K562 (cell line): ENCODE measurements around the gene ABHD16B. TPM values are rescaled to one million over a fixed set of nuclear protein-coding genes. Genes with fewer than 3 reads are reported as not detected.

Experiments
- ATAC-seq: fragments of 200-7000 bp; cut with Tn5 transposase; 3 replicates; pipeline ENCODE4 v1.9.1; 2020; ENCODE audit warnings: moderate library complexity
- BruUV-seq: library from RNA; stranded (reverse); fragments of 400-500 nt; replicated peaks from 2 replicates; lab custom pipeline; 2021; lab: Mats Ljungman, UMichigan
- CTCF ChIA-PET: fragments of 300-600 bp; formaldehyde crosslinking; extraction: SDS; loops from one replicate; lab custom pipeline; 2021; ENCODE audit warnings: low intra/inter-chr PET ratio; lab: Yijun Ruan, JAX
- POLR2A ChIA-PET: fragments of 300-600, 350-650 bp; sonication (Branson Sonifier 250); formaldehyde crosslinking; extraction: SDS; loops from one replicate; lab custom pipeline; 2021; ENCODE audit warnings: antibody characterized with exemption, inconsistent platforms; lab: Yijun Ruan, JAX
- DNase-seq, 4 experiments: peaks; one replicate each; pipeline versions ENCODE4 v3.0.0 to v3.0.0-alpha.2; 2011 to 2018; ENCODE audit warnings: low spot score in 3 of 4, mixed read lengths in 3 of 4; ENCODE audit errors: extremely low read depth in 1 of 4
- FAIRE-seq: peaks from 2 replicates; lab custom pipeline; 2011; peaks lifted over from hg19 to GRCh38; lab: Jason Lieb, UNC
- H2AFZ ChIP-seq: 2 replicates; pipeline ENCODE4 v1.6.0; 2011; ENCODE audit warnings: low read depth, low read length, control low read depth, inconsistent platforms
- H3K27ac ChIP-seq: fragments of 200-600 bp; 3 replicates; pipeline ENCODE4 v1.8.0; 2011; ENCODE audit warnings: low read depth, mild to moderate bottlenecking, control low read depth, inconsistent platforms, low read length, moderate library complexity, mixed read lengths; ENCODE audit errors: extremely low read depth
- H3K27me3 ChIP-seq, 2 experiments: fragments of 300-600 bp in 1 of 2; 2 replicates in 1 of 2; 3 replicates in 1 of 2; pipeline versions ENCODE4 v1.6.0 to v1.8.0; 2011; ENCODE audit warnings: inconsistent platforms in 2 of 2, low read length in 2 of 2, mild to moderate bottlenecking in 1 of 2, mixed read lengths in 1 of 2, moderate library complexity in 1 of 2; ENCODE audit not compliant: control insufficient read depth in 2 of 2, insufficient read depth in 2 of 2
- H3K36me3 ChIP-seq: fragments of 300-600 bp; 3 replicates; pipeline ENCODE4 v1.8.0; 2011; ENCODE audit warnings: mild to moderate bottlenecking, low read length, inconsistent platforms; ENCODE audit not compliant: control insufficient read depth, insufficient read depth
- H3K4me1 ChIP-seq, 2 experiments: fragments of 200-600 bp in 1 of 2; replicated peaks in 1 of 2; 2 replicates in 1 of 2; 3 replicates in 1 of 2; pipeline versions ENCODE4 v1.5.1 to v1.8.0; 2011; ENCODE audit warnings: inconsistent platforms in 2 of 2, low read length in 2 of 2, mild to moderate bottlenecking in 1 of 2, mixed read lengths in 1 of 2, moderate library complexity in 1 of 2; ENCODE audit not compliant: control insufficient read depth in 2 of 2, insufficient read depth in 2 of 2
- H3K4me2 ChIP-seq: 2 replicates; pipeline ENCODE4 v1.6.1; 2011; ENCODE audit warnings: low read length, control low read depth, inconsistent platforms, mixed read lengths; ENCODE audit not compliant: insufficient read depth
- H3K4me3 ChIP-seq: fragments of 200-600 bp; sonication (generic), shearing (Covaris generic); 2 replicates; pipeline ENCODE4 v1.5.1; 2016; ENCODE audit warnings: control low read depth, inconsistent platforms
- H3K79me2 ChIP-seq: fragments of 200-600 bp; 3 replicates; pipeline ENCODE4 v1.8.0; 2011; ENCODE audit warnings: low read length, inconsistent platforms; ENCODE audit not compliant: control insufficient read depth, insufficient read depth
- H3K9ac ChIP-seq, 2 experiments: 2 replicates each; pipeline versions ENCODE4 v1.6.0 to v1.6.1; 2011; ENCODE audit warnings: low read depth in 2 of 2, low read length in 2 of 2, control low read depth in 1 of 2, inconsistent platforms in 1 of 2, mild to moderate bottlenecking in 1 of 2, mixed read lengths in 1 of 2; ENCODE audit not compliant: insufficient read depth in 1 of 2
- H3K9me1 ChIP-seq: one replicate; pipeline ENCODE4 v1.6.0; 2011; ENCODE audit warnings: inconsistent platforms, mild to moderate bottlenecking, low read length, moderate library complexity; ENCODE audit not compliant: control insufficient read depth, insufficient read depth
- H3K9me3 ChIP-seq: replicated peaks from 2 replicates; pipeline ENCODE4 v1.5.1; 2011; ENCODE audit warnings: low read depth, low read length, inconsistent platforms; ENCODE audit not compliant: control insufficient read depth, insufficient read depth
- H4K20me1 ChIP-seq: replicated peaks from 2 replicates; pipeline ENCODE4 v1.6.1; 2011; ENCODE audit warnings: low read length, inconsistent platforms, mixed read lengths; ENCODE audit not compliant: control insufficient read depth, insufficient read depth
- EGR1 ChIP-seq: fragments of 450-650 bp; conservative IDR thresholded peaks from 2 replicates; pipeline ENCODE4 v1.6.1; 2017; ENCODE audit warnings: mild to moderate bottlenecking
- RFX5 ChIP-seq: IDR thresholded peaks from 2 replicates; pipeline ENCODE4 v1.6.1; 2011; ENCODE audit warnings: low read depth, mild to moderate bottlenecking, improper control_type of control experiment, low read length
- SPI1 ChIP-seq: IDR thresholded peaks from 2 replicates; pipeline ENCODE4 v1.6.1; 2011; ENCODE audit warnings: low read depth, low read length, control low read depth, borderline replicate concordance
- WGBS: fragments of 100-300 bp; shearing (Covaris generic); methylation state at CpG from one replicate; pipeline ENCODE4 v1.1.6; 2016; ENCODE audit warnings: low coverage, mixed read lengths; ENCODE audit not compliant: insufficient coverage; ENCODE audit errors: missing lambda C conversion rate; 5-methylcytosine and 5-hydroxymethylcytosine counted together
- in situ Hi-C: fragments of 300-500 bp; cut with MboI; formaldehyde crosslinking; loops from 4 replicates; pipeline ENCODE4 v1.15.0; 2018; ENCODE audit warnings: inconsistent platforms, mixed read lengths
- intact Hi-C: fragments of 100-400 bp; cut with micrococcal nuclease; formaldehyde crosslinking; loops from 2 replicates; pipeline ENCODE4 v1.14.2; 2022
- polyA plus RNA-seq, 8 experiments: library from polyadenylated mRNA; depleted of rRNA in 4 of 8; stranded (reverse) in 5 of 8; unstranded in 3 of 8; fragments of >200 nt; fragmentation: Nextera tagmentation in 2 of 8; fragmentation: Illumina TruSeq in 1 of 8; extraction: Ambion mirVana in 2 of 8; extraction: Trizol in 1 of 8; gene quantifications; 2 replicates each; pipeline versions ENCODE4 v1.2.1 to v1.2.3, GENCODE V29; 2011 to 2014; ENCODE audit warnings: inconsistent platforms in 1 of 8, missing spikeins in 1 of 8
- total RNA-seq, 7 experiments: library from RNA; depleted of rRNA in 6 of 7; stranded (reverse); fragments of >200 nt in 6 of 7; fragmentation: Illumina TruSeq in 2 of 7; extraction: Trizol in 2 of 7; gene quantifications; 2 replicates each; pipeline versions ENCODE4 v1.2.1 to v1.2.3, GENCODE V29; 2011 to 2021; ENCODE audit warnings: low replicate concordance in 1 of 7
- TF ChIP-seq, protein P1 (sequence below): fragments of 450-650 bp; IDR thresholded peaks from 2 replicates; pipeline ENCODE4 v1.6.1; 2018; ENCODE audit not compliant: partially characterized antibody

Gene ABHD16B
- total and polyA plus RNA-seq, 9 of the 15 experiments (the other 6 are each of a cell fraction or from before 2014, with no cell fraction given) = not detected

DNA sequence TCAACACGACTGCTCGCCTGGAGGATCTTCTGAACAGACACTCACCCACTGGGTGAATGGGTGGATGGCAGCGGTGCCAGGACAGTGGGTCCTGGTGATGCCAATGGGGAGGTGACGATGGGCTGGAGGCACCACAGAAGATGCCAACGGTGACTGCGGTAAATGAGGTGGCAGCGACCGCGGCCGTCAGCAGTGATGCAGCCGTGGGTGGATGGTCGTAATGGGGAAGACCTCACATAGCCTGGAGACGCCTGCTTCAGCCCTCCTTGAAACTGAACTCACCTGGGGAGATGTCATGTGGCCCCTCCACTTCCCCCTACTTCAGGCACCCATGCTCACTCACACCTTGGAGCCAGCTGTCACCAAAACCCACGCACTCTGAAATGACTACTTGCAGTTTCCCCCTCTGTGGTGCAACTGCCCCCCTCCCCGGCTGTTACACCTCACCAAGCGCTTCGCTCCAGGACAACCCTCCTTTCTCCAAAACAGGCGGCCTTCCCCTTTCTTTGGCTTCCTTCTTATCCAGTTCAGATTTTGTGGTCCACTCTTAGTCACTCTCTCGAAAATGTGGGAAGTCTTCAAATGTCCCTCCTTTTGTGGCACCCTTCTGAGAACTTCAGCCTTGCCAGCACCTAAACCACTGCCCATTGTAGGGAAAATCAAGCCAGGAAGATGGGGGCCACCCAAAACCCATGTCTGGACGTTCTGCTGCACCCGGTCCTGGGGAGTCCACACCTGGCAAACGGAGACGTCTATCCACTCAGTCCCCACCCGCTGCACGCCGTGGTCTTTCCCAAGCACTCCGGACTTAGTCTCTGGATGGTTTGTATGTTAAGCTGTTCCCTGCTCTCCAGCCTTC lies 10.4 kb upstream of the ABHD16B start:
- TF ChIP-seq SPI1 (0 out of 2 replicates have a peak, but pooled peaks have one; percentile 2), EGR1 (0 out of 2 replicates have a peak, but pooled peaks have one; percentile 5), RFX5 (no peak)
- TF ChIP-seq, protein P1, sequence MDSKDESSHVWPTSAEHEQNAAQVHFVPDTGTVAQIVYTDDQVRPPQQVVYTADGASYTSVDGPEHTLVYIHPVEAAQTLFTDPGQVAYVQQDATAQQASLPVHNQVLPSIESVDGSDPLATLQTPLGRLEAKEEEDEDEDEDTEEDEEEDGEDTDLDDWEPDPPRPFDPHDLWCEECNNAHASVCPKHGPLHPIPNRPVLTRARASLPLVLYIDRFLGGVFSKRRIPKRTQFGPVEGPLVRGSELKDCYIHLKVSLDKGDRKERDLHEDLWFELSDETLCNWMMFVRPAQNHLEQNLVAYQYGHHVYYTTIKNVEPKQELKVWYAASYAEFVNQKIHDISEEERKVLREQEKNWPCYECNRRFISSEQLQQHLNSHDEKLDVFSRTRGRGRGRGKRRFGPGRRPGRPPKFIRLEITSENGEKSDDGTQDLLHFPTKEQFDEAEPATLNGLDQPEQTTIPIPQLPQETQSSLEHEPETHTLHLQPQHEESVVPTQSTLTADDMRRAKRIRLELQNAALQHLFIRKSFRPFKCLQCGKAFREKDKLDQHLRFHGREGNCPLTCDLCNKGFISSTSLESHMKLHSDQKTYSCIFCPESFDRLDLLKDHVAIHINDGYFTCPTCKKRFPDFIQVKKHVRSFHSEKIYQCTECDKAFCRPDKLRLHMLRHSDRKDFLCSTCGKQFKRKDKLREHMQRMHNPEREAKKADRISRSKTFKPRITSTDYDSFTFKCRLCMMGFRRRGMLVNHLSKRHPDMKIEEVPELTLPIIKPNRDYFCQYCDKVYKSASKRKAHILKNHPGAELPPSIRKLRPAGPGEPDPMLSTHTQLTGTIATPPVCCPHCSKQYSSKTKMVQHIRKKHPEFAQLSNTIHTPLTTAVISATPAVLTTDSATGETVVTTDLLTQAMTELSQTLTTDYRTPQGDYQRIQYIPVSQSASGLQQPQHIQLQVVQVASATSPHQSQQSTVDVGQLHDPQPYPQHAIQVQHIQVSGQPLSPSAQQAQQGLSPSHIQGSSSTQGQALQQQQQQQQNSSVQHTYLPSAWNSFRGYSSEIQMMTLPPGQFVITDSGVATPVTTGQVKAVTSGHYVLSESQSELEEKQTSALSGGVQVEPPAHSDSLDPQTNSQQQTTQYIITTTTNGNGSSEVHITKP = peak; percentile 36
- H3K9ac ChIP-seq = no peak overlapping the region
- DNase-seq (no peak), FAIRE-seq (no peak), ATAC-seq (no peak)
- no peaks in the 10 kb centered on the region for H4K20me1 ChIP-seq
- no peak overlapping the region for H3K4me2 ChIP-seq
- no peak overlapping the region for H3K4me3 ChIP-seq
- H3K9me1 ChIP-seq = peaks cover 2% of the 10 kb centered on the region
- peaks cover 24 to 63% of the 10 kb centered on the region in 2 experiments for H3K4me1 ChIP-seq
- ChIA-PET POLR2A (interaction anchor here (0.6 to 1.9 kb wide), 2 partner anchors 12 to 84 kb away, joined by 3 to 4 read pairs; no protein-coding TSS in a partner anchor), CTCF (no interaction called here)
- BruUV-seq = no TSS peak
- in situ Hi-C loops (no loop called here), intact Hi-C loops (no loop called here)
- no peak overlapping the region for H3K27ac ChIP-seq
- no peak overlapping the region for H2AFZ ChIP-seq
- H3K27me3 ChIP-seq = no peaks in the 10 kb centered on the region
- 57% methylated on average over 27 of the region's 27 CpGs for WGBS
- no peaks in the 10 kb centered on the region for H3K36me3 ChIP-seq
- no peaks in the 10 kb centered on the region; the same call in 2 of the 3 replicates for H3K79me2 ChIP-seq
- H3K9me3 ChIP-seq = no peaks in the 10 kb centered on the region
